Activated CD8-positive, alpha-beta memory T cell treated with anti-CD3 and anti-CD28 coated beads, Interleukin-2, amount 50 U/mL, for 1 hour (primary cell): ENCODE measurements around the gene TUBA4B.

Source experiments
- DNase-seq: peaks from one replicate; pipeline ENCODE4 v3.0.0-alpha.2; 2020; ENCODE audit errors: extremely low read depth

TUBA4B gene

DNA sequence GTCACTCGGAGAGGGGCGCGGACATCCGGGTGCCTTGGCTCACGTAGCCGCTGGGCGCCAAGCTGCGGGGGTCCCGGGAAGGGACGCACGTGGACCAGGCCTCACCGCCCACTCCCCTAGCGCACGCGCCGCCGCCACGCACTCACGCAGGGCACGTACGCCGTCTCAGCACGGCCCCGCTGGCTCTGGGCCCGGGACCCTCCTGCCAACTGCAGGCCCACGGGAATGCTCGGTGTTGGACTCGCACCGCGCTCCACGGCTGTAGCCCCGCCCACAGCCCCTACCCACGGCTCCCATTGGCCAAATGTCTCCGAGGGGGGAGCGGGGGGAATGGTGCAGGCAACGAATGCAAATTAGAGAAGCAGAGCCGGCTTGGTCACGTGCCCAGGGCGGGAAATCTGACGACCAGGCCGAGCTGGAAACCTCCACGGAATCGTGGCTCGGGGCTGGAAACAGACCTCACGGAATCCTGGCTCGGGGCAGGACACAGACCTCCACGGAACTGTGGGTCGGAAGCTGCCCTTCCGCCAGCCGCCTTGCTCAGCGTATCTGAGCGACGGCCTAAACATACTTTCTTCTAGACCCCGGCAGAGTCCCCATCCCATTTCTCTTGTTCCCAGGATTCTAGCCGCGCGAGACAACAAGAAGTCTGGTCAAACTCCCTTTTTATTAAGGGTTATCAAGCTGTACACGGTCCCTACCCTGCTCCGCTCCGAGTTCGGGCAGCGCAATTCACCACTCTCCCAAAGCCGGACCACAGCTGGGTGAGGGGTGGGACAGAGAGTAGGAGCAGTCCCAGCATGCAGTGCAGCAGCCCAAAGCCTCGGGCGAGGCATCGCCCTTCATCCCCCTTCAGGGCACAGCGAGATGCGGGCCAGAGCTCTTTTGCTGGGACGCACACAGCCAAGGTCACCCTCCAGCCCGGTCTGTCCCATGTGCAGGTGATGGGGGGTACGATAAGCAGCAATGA is 34.0 kb upstream of the TUBA4B start, which contains the start of gene ABCB6:
Gene ABCB6 (minus strand): TSS at position 227 of the 970 bp plus-strand sequence. CDS start 285 bp downstream, outside the sequence.
- peak; percentile 71 for DNase-seq

DNA sequence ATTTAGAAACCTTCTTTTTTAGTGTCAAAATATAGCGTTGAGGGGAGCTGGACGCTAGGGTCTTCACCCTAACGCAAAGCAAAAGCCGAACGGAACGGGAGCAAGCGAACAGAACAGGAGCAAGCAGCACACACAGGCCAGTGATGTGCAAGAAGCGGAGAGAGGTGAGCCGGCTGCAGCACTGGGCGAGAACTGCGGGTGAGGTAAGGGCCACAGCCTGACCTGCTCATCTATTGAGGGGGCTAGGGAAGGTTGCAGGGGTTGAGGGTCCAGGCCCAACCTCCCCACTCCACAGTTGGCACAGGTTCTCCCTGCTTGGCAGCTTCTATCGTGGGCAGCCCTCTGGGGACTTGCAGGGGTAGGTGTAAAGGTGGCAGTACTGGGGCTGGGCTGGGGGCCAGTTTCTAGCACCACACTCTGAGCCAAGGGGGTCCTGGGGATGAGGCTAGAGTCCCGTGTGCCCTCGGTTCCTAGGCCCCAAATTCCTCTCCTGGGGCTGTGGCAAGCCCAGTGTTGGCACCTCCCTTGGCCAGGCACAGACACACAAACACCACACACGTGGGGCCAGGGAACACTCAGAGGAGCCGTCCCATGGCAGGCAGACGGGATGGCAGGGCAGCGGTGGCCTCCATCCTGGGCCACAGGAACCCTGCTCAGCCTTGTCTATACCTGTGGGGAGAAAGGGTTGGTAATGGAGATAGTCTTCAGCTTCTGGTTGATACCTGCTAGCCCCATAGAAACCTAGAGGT is 33.1 kb upstream of the TUBA4B start:
- DNase-seq, result no peak

DNA sequence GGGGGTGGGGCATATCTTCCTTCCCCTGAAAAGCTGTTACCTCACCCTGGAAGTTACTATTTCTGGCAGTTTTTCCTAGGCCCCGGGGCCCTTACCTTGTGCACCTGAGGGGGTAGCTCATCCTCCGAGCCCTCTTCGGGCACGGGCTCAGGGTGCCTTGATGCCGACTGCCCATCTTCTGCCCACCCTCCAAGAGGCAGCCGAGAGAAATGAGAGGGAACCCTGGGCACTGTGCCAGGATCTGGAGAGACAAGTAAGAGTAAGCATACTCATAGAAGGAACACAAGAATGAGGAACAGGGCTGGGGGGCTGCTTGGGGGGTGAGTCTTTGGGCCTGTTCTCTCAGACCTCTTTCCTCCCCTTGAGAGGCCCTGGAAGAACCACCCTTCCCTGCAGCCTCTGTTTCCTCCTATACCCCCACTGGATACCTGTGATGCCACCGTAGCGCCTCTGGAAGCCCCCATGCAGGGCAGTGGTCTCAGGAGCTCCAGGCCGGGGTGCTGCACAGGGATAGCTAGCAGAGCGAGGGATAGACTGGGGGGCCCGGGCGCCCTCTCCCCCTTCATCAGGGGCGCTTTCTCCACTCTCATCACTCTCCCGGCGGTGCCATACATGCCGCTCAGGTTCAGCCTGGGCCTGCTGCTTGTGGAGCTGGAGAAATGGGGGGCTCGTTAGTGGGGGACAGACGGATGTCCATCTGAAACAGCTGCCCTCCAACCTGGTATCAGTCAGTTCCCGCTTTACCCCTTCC is 32.2 kb upstream of the TUBA4B start:
- DNase-seq, result no peak

DNA sequence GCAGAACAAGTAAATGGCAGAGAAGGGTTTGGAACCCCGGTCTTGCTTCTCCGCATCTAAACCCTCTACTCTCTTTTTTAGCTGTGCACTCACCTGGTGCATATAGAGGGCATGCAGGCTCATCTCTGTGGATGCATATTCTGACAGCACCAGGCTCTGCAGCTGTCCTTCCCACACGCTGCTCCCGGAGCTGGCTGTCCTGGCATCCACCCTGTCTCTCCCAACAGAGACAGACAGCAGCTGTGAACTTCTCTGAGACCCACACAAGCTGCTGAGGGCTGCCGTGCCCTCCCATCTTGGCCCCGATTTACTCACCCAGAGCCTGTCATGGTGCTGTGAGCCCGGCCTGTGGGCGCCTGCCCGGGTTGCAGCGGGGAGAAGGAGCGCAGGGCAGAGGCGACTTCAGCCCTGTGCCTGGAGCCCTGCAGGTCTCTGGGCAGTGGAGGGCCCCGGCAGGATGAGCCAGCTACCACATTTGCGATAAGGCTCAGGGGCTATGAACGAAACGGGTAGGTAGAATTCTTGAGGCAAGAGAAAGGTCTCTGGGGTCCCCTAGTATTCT is 31.0 kb upstream of the TUBA4B start:
- DNase-seq, result no peak

DNA sequence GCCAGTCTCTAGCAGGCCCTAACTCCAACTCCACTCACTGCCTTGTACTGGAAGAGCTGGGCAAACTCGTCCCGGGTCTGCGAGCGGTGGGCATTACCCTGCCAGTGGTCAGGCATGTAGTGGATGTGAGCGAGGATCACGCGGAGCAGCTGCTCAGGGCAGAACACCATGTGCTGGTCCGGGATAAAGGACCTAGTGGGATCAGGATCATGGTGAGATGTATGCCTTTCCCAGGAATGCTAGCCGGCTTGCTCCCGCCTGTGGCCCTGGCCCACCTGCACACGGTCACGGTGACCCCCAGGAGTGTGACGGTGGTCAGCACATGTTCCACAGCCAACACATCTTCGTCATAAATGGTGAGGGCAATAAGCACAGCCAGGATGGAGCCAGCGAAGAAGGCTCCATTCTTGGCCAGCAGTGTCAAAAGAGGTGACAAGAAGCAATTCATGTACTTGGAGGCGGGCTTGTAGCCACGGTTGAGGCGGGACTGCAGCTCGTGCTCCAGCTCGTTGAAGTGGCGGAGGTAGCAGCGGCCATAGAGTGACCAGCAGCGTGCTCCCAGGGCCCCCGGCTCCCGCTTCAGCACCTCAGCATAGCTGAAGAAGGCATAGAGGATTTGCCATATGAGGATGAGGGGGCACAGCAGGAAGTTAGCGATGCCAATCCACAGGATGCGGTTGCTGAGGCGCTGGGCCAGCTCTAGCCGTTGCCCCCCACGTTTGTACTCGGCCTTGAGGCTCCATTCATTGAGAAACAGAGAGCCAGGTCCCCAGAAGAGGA is 29.0 kb upstream of the TUBA4B start:
- DNase-seq, result no peak

DNA sequence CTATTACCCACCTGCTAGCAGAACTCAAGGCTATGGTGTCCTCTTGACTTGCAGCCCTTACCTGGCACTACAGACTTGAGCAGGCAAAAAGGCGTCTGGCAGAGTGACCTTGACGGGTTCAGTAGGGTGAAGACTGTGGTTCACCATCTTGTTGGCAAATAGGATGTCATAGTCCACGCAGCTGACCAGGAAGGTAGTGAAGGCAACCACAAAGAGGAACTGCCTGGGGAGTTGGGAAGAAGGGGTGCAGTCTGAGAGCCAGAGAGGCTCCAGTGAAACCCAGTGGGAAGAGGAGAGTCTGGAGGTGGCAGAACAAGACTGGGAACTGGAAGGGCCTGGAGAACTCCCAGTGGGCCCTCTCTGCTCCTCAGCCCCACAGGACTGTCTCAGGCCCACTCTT is 27.7 kb upstream of the TUBA4B start:
- no peak for DNase-seq

DNA sequence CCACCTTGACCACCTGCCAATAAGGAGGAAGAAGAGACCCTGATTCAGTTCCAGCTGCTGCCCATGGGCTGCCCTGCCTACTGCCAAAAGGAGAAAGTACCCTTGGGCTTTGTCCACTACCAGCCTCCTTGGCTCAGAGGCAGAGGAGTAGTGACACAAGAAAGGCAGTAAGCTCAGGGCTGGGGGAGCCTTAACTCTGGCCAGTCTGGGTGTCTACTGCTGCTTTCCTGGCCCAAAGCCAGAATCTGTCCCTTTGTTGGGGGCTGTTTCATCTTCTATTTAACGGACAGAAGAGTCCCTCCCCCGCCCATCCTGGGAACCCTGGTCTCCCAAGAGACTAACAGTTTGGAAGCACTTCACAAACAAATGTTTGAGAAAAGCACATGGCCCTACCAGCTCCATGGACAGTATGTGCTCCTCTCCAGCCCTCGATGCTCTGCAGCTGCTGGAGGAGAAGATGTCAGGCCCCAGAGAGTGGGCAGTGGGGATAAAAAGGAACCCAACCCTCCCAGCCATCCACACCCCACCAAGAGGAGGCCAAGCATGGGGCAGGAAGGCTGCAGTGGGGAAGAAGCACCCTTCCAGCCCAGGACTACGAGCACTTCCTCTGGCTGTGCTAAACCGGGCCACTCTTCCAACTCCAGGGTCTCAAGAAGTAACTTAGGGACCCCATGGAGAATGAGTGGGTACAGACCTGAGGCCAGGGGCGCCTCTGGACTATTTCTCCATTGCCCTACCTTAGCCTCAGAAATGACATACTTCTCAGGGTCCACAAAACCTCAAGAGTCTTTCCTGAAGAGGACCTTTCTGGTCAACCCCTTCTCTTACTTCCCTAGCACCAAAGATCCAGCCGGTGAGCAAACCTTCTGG is 24.8 kb upstream of the TUBA4B start:
- DNase-seq, result no peak

DNA sequence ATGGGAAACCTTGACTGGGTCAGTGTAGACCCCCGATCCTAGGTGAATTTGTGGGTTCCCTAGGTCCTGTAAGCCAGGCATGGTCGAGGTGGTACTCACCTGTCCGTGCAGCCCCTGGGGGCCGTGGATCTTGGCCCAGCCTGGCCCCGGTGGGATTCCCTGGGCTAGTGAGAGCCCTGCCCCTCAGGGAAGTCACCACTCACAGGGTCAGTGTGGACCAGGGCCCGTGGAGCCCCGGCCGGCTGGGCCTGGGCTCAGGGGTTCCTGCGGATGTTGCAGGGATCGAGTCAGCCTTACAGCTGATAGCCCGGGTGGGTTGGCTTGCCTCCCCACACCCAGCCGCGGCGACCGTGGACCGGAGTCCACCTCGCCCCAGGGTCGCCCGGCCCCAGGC is 24.1 kb upstream of the TUBA4B start:
- no peak for DNase-seq

DNA sequence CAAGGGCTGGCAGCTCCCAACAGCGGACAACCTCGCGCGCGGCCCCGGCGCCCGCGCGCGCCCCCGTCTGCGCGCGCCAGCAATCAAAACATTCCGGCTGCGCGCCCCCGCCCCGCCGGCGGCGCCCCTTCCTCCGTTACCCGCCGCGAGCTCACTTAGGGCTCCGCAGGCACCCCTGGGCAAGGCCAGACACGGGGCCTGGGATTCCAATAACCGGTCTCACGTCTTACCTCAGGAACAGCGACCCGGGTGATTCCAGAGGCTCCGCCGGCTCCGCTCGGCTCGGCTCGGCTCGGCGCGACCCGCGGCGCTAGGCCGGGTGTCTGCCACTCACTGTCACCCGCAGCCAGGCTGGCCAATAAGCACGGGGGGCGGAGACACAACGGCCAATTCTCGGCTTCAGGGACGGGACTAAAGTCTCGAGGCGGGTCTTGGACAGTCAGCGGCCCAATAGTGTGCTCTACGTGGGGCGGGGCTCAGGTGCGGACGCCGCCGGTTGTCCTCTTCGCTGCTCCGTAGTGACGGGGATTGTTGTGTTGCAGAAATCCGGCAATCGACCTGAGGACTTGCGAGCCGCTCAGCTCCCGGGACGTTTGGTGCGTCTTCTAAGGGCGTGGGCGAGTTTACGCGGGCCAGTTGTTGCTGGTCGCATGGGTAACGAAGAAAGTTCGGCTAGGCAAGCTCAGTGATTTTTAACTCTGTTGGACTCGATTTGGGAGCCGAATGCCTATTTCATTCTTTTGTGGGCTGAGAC is 23.6 kb upstream of the TUBA4B start, which contains the start of the genes ANKZF1 and ATG9A:
Gene ANKZF1 (plus strand): TSS at position 502 of the 754 bp plus-strand sequence. CDS start 452 bp downstream, outside the sequence.
Gene ATG9A (minus strand): TSS at position 332 of the 754 bp plus-strand sequence. CDS start 1,612 bp downstream, outside the sequence.
- DNase-seq, result peak; percentile 97

DNA sequence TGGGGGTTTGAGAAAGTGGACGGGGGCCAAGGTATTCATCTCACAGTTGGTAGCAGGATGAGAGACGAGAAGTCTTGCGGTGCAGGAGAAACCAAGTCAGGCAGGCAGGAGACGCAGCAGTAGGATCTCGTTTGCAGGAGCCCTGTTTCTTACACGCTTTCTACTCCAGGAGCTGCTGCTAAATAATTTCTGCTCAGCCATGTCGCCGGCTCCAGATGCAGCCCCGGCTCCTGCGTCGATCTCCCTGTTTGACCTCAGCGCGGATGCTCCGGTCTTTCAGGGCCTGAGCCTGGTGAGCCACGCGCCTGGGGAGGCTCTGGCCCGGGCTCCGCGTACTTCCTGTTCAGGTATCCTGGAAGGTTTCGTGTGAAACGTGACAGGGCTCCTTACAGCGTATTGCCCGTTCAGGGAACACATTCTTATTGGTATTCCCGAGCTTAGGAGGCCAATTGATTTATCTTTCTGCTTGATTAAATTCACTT is 22.9 kb upstream of the TUBA4B start:
- DNase-seq, result no peak

DNA sequence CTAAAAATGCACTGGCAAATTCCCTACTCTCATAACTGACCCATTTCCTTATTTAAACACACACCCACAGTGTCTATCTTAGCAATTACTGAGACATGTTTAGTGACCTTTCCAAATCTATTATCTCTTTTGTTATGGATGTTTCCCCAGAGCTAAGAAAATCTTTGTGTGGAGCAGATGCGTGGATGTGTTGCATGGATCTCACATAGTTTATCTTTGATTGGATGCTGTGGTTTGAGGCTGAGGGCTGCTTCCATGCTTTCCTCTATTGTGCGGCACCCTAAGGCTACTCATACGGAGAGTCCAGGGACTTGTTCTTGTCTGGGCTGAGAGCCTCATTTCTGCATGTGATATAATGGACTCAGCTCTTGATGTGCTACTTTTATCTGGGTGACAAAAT is 18.7 kb upstream of the TUBA4B start:
- no peak for DNase-seq

DNA sequence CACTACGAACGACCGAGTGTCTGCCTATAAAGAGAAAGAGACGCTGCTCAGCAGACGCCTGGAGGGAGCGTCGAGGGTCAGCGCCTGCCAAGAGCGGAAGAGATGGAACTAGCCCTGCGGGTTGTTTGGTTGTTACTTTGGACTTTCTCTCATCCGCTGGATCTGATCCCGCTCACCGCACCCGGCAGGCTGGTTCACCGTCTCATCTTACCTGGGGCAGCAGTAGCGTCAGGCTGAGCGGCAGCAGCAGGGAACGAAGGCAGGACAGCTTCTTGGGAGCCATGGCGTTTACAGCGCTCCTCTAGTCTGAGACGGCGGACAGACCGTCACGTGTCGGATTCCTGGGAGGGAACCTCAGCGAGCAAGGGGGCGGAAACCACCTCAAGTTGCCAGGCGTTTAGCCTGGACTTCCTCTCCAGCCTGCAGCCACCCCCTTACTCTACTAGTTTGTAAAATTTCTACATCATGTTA is 9.7 kb upstream of the TUBA4B start:
- DNase-seq, result no peak

DNA sequence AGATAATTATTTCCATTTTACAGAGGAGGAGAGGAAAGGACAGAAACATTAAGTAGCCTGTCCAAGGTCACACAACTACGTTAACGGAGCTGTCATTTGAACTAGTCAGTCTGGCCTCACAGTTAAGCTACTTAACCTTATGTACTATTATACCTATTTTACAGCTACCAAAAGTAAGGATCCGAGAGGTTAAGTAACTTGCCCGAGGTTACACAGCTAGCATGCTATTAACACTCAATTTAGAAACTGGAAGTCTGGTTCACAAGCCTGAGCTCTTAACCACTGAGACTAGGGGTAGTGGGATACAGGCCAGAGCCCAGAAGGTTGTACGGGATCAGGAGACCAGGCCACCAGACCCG is 8.3 kb upstream of the TUBA4B start:
- DNase-seq, result no peak

DNA sequence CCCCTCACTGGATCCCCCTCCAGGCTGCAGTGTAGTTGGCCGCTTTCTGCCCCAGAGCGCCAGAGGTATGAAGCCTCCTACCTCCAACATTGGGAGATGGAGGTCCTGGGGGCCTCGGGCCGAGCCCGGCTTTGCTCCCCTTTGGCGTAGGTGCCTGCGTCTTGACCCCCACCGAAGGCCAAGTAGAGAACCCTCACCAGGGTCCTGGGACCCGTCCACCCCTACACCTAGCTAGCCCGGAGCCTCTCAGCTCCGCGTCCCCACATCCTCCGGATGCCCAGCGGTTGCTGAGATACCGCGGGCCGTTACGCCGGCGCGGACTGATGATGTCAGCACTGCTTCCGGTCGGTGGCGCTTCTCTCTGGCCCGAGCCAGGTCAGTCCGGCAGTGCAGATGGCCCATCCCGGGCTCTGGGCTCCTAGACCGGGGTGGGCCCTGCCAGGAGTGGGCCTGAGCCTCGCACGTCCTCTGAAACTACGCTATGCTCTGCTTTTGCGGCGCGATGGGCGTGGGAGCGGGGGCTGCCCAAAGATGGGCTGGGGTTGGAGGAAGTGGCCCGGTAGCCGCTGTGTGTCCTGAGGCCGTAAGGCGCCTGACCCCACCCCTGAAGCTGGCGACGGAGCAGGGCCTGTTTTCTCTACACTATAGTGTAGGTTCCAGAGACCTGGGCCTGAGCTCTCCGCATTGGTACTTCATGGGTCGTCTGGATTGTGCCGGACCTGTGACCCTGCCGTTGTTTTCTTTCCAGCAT is 7.7 kb upstream of the TUBA4B start, which contains the start of the genes GLB1L and STK16:
Gene GLB1L (minus strand): TSS at position 297 of the 751 bp plus-strand sequence. CDS start 1,871 bp downstream, outside the sequence.
Gene STK16 (plus strand): TSS at position 332 of the 751 bp plus-strand sequence. CDS start 521 bp downstream, outside the sequence.
- no peak for DNase-seq

DNA sequence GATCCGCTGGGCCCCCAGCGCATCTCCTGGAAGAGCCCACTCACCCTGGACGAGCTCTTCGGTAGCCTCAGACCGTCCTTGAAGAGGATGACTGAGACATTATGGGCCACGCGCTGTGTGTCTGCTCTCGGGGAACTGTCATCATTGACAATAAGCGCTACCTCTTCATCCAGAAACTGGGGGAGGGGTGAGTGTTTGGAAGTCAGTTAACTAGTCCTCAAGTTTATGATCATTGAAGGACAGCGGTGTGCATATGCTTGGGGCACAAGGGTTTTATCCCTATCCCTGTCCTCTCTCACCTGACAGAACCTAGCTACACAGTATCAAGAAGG is 7.2 kb upstream of the TUBA4B start:
- no peak for DNase-seq

DNA sequence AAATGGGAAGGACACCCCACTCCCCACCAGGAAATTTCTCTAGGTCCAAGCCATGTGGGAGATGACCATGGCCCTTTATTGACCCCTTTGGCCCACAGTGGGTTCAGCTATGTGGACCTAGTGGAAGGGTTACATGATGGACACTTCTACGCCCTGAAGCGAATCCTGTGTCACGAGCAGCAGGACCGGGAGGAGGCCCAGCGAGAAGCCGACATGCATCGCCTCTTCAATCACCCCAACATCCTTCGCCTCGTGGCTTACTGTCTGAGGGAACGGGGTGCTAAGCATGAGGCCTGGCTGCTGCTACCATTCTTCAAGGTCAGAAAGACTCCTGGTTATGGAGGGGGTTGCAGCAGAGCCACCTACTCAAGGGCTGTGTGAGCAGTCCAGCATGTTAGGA is 6.5 kb upstream of the TUBA4B start:
- DNase-seq, result no peak
